Testis (tissue), 2 donors: ENCODE data around the gene HECW1.

Experiments
- POLR2A ChIP-seq: fragments of 450-650 bp; IDR thresholded peaks from one replicate; pipeline ENCODE4 v1.6.1; 2017; ENCODE audit warnings: antibody characterized with exemption, mild to moderate bottlenecking, moderate library complexity
- TF ChIP-seq, protein P1 (sequence below), 3 experiments: fragments of 450-650 bp in 2 of 3; fragments of 200-600 bp in 1 of 3; sonication (generic) in 1 of 3; IDR thresholded peaks; one replicate each; pipeline ENCODE4 v1.5.1; 2016 to 2019; ENCODE audit warnings: antibody characterized with exemption in 3 of 3, mild to moderate bottlenecking in 2 of 3, moderate library complexity in 1 of 3

DNA sequence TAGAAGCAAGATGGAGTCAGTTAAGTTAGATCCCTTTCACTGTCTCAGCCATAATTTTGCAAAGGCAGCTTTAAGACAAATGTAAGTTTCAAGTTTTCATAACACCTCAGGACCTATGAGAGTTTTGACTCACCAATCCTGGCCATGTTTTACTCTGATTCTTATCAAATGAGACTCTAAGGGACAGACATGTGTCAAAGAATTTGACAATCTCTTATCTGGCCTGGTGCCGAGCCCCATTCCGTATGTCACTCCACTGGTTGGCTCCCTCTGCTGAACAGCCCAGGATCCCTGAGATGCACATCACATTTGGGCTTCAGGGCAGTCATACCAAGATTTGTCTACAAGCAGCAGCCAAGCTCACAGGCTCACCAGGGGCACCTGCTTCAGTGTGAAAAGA lies 282.9 kb downstream of the HECW1 start:
- TF ChIP-seq, protein P1, sequence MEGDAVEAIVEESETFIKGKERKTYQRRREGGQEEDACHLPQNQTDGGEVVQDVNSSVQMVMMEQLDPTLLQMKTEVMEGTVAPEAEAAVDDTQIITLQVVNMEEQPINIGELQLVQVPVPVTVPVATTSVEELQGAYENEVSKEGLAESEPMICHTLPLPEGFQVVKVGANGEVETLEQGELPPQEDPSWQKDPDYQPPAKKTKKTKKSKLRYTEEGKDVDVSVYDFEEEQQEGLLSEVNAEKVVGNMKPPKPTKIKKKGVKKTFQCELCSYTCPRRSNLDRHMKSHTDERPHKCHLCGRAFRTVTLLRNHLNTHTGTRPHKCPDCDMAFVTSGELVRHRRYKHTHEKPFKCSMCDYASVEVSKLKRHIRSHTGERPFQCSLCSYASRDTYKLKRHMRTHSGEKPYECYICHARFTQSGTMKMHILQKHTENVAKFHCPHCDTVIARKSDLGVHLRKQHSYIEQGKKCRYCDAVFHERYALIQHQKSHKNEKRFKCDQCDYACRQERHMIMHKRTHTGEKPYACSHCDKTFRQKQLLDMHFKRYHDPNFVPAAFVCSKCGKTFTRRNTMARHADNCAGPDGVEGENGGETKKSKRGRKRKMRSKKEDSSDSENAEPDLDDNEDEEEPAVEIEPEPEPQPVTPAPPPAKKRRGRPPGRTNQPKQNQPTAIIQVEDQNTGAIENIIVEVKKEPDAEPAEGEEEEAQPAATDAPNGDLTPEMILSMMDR (IDR thresholded peaks at IDR 0.05): no peak
- no peak for TF ChIP-seq POLR2A
